GM23248 (cell line): ENCODE results near the gene AHI1. TPM values are rescaled to one million over a fixed set of nuclear protein-coding genes. Genes with fewer than 3 reads are reported as not detected.

ENCODE experiments used
- DNase-seq: peaks from one replicate; pipeline ENCODE4 v3.0.0-alpha.2; 2015
- H2AFZ ChIP-seq: fragments of 200-600 bp; sonication (generic); 2 replicates; pipeline ENCODE4 v1.6.1; 2016; ENCODE audit warnings: antibody characterized with exemption
- H3F3A ChIP-seq: fragments of 200-600 bp; sonication (generic); 2 replicates; pipeline ENCODE4 v1.6.1; 2016; ENCODE audit warnings: mild to moderate bottlenecking, antibody characterized with exemption, mixed run types; ENCODE audit not compliant: insufficient read depth
- H3K27ac ChIP-seq: fragments of 200-600 bp; sonication (generic); 2 replicates; pipeline ENCODE4 v1.5.1; 2016; ENCODE audit warnings: mild to moderate bottlenecking
- H3K27me3 ChIP-seq: fragments of 200-600 bp; sonication (generic); replicated peaks from 2 replicates; pipeline ENCODE4 v1.6.1; 2016; ENCODE audit warnings: mild to moderate bottlenecking; ENCODE audit not compliant: insufficient read depth
- H3K36me3 ChIP-seq: fragments of 200-600 bp; sonication (generic); 2 replicates; pipeline ENCODE4 v1.6.1; 2016; ENCODE audit warnings: low read depth, mild to moderate bottlenecking
- H3K4me1 ChIP-seq: fragments of 200-600 bp; sonication (generic); 2 replicates; pipeline ENCODE4 v1.6.1; 2016; ENCODE audit warnings: mild to moderate bottlenecking; ENCODE audit not compliant: insufficient read depth
- H3K4me2 ChIP-seq: fragments of 200-600 bp; sonication (generic); one replicate; pipeline ENCODE4 v1.6.1; 2016; ENCODE audit warnings: mild to moderate bottlenecking; ENCODE audit not compliant: unreplicated experiment
- H3K4me3 ChIP-seq: fragments of 200-600 bp; sonication (generic); 2 replicates; pipeline ENCODE4 v1.5.1; 2016; ENCODE audit warnings: mild to moderate bottlenecking
- H3K79me2 ChIP-seq: fragments of 200-600 bp; sonication (generic); 2 replicates; pipeline ENCODE4 v1.6.1; 2016; ENCODE audit warnings: mild to moderate bottlenecking; ENCODE audit not compliant: insufficient read depth
- H3K9ac ChIP-seq: fragments of 200-600 bp; sonication (generic); 2 replicates; pipeline ENCODE4 v1.6.1; 2016; ENCODE audit warnings: mild to moderate bottlenecking
- H3K9me2 ChIP-seq: fragments of 200-600 bp; sonication (generic); 2 replicates; pipeline ENCODE4 v1.6.1; 2016; ENCODE audit warnings: mixed run types, mild to moderate bottlenecking, moderate library complexity; ENCODE audit not compliant: insufficient read depth
- H3K9me3 ChIP-seq: fragments of 200-600 bp; sonication (generic); one replicate; pipeline ENCODE4 v1.6.1; 2017; ENCODE audit warnings: low read depth
- H4K20me1 ChIP-seq: fragments of 200-600 bp; sonication (generic); 2 replicates; pipeline ENCODE4 v1.6.0; 2016; ENCODE audit not compliant: insufficient read depth
- EZH2 ChIP-seq: fragments of 200-600 bp; sonication (generic); IDR thresholded peaks from 2 replicates; pipeline ENCODE4 v1.6.1; 2018; ENCODE audit warnings: antibody characterized with exemption, mild to moderate bottlenecking; ENCODE audit not compliant: insufficient read depth, poor library complexity, severe bottlenecking
- EZH2phosphoT487 ChIP-seq: fragments of 200-600 bp; sonication (generic); IDR thresholded peaks from 2 replicates; pipeline ENCODE4 v1.6.1; 2018; ENCODE audit warnings: antibody characterized with exemption, moderate library complexity, mild to moderate bottlenecking, low read depth; ENCODE audit not compliant: insufficient read depth
- WGBS, 2 experiments: methylation state at CpG; one replicate each; pipeline ENCODE4 v1.1.6; 2015 to 2017; ENCODE audit warnings: low lambda C conversion rate in 2 of 2, low coverage in 1 of 2; ENCODE audit errors: missing lambda C conversion rate in 2 of 2; 5-methylcytosine and 5-hydroxymethylcytosine counted together
- in situ Hi-C: fragments of 300-500 bp; cut with MboI; formaldehyde crosslinking; loops from 2 replicates; pipeline ENCODE4 v1.15.0; 2020
- polyA plus RNA-seq: library from polyadenylated mRNA; unstranded; fragments of >200 nt; fragmentation: Nextera tagmentation; extraction: Ambion mirVana; gene quantifications from 2 replicates; pipeline ENCODE4 v1.2.1, GENCODE V29; 2016
- total RNA-seq: library from RNA; depleted of rRNA; stranded (reverse); fragments of >200 nt; shearing (Covaris generic); gene quantifications from 2 replicates; pipeline ENCODE4 v1.2.3, GENCODE V29; 2014

The AHI1 gene
- total and polyA plus RNA-seq, 2 experiments from 2014 or later = 11.1 to 25.9 TPM

DNA sequence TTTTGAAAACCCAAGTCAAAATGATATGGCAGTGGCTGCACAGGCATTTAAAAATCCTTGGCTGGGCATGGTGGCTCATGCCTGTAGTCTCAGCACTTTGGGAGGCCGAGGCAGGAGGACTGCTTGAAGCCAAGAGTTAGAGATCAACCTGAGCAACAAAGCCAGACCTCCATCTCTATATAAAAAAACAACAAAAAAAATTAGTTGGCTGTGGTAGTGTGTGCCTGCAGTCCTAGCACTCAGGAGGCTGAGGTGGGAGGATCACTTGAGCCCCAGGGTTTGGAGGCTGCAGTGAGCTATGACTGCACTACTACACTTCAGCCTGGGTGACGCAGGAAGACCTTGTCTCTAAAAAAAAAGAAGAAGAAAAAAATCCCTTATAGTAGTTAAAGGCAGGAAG, 173.6 kb downstream of the AHI1 start:
- no peaks in the 10 kb centered on the region for H3K9me2 ChIP-seq
- no peak for DNase-seq
- 0 out of 2 replicates have a peak, but pooled peaks cover 3% of the 10 kb centered on the region for H3K36me3 ChIP-seq
- 47 to 50% methylated on average over 2 of the region's 2 CpGs for WGBS, 2 experiments
- H3K4me1 ChIP-seq = no peaks in the 10 kb centered on the region
- no peak overlapping the region for H3K9ac ChIP-seq
- no peaks in the 10 kb centered on the region for H4K20me1 ChIP-seq
- H3K9me3 ChIP-seq = no peaks in the 10 kb centered on the region
- no peak overlapping the region for H2AFZ ChIP-seq
- H3K4me2 ChIP-seq = no peak overlapping the region
- no peak overlapping the region for H3K4me3 ChIP-seq
- no peaks in the 10 kb centered on the region for H3K27me3 ChIP-seq
- no peaks in the 10 kb centered on the region for H3K79me2 ChIP-seq
- H3F3A ChIP-seq = no peaks in the 10 kb centered on the region
- H3K27ac ChIP-seq = no peak overlapping the region
- TF ChIP-seq EZH2 = no peak
- no peak for TF ChIP-seq EZH2phosphoT487
- in situ Hi-C loops = no loop called here

DNA sequence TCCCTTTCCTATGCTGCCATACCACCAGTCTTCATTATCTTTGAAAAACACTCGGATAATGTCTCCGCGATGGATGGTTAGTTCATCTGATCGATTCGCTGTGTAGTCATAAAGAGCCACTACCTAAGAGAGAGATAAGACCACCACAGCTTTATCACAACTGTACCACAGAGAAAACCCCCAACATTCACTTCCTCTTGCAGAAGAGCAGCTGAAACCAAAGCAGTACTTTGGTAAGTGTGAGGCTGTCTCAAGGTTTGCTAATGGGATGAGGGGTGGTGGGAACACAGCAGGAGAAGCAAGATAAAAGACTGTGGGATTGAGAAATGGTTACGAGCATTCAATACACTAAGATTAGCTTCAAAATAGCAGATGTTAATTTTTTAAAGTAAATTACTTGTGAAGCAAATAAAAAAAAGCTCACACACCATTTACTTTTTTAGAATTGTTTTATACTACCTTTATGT, 174.3 kb downstream of the AHI1 start:
- Histone ChIP-seq H3K9me2 (no peaks in the 10 kb centered on the region), H3K9me3 (no peaks in the 10 kb centered on the region), H4K20me1 (no peaks in the 10 kb centered on the region), H3K9ac (no peak overlapping the region), H3K4me3 (no peak overlapping the region), H3K4me2 (no peak overlapping the region), H3K27ac (no peak overlapping the region), H3F3A (no peaks in the 10 kb centered on the region), H3K27me3 (no peaks in the 10 kb centered on the region), H3K36me3 (peaks cover 3% of the 10 kb centered on the region; the same call in 1 of the 2 replicates), H2AFZ (no peak overlapping the region), H3K4me1 (no peaks in the 10 kb centered on the region), H3K79me2 (no peaks in the 10 kb centered on the region)
- no peak for DNase-seq
- 90 to 91% methylated on average over 6 of the region's 6 CpGs for WGBS, 2 experiments
- no peak for TF ChIP-seq EZH2phosphoT487
- TF ChIP-seq EZH2 = no peak
- in situ Hi-C loops = no loop called here

DNA sequence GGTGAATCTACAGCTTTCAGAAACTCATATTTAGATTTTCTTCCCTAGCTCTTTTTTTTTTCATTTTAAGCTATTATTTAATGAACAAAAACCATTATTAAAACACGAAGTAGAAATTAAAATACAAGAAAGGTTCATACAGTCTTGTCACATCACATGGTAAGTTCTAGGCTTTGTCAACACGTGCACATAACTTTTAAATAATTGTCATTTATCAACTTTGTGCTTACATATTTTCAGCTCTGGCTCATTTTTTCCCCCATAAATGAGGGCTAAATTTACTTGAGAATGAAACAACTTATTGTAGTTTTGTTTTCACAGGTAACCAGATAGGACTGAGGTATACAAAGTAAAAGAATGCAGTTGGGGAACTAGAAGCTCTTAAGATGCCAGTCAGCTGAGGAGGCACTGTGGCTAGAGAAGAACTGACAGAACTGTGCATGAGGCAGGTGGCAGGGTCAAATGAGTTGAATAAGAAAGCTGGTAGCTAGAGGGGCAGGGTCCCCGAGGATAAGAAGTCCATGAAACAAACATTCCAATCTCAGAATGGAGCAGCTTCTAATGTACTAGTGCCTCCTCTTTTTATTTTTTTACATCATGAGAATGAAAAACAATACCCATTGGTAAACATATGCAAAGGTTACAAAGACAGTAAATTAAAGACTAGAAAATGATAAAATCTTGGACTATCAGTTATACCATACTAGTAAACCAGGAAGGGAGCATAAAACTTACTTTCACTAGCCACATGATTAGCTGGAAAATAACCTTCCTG, 174.9 kb downstream of the AHI1 start:
- H3K4me2 ChIP-seq = no peak overlapping the region
- in situ Hi-C loops = no loop called here
- H3F3A ChIP-seq = no peaks in the 10 kb centered on the region
- no peaks in the 10 kb centered on the region for H3K9me3 ChIP-seq
- H3K9me2 ChIP-seq = no peaks in the 10 kb centered on the region
- H4K20me1 ChIP-seq = no peaks in the 10 kb centered on the region
- H3K36me3 ChIP-seq = peaks cover 3% of the 10 kb centered on the region; the same call in 1 of the 2 replicates
- no peak overlapping the region for H3K4me3 ChIP-seq
- TF ChIP-seq EZH2 (no peak), EZH2phosphoT487 (no peak)
- whole genome bisulfite sequencing, 2 experiments = 91 to 94% methylated on average over 3 of the region's 3 CpGs
- no peaks in the 10 kb centered on the region for H3K79me2 ChIP-seq
- H3K4me1 ChIP-seq = no peaks in the 10 kb centered on the region
- H2AFZ ChIP-seq = no peak overlapping the region
- H3K27me3 ChIP-seq = no peaks in the 10 kb centered on the region
- H3K27ac ChIP-seq = no peak overlapping the region
- H3K9ac ChIP-seq = no peak overlapping the region
- DNase-seq = no peak

DNA sequence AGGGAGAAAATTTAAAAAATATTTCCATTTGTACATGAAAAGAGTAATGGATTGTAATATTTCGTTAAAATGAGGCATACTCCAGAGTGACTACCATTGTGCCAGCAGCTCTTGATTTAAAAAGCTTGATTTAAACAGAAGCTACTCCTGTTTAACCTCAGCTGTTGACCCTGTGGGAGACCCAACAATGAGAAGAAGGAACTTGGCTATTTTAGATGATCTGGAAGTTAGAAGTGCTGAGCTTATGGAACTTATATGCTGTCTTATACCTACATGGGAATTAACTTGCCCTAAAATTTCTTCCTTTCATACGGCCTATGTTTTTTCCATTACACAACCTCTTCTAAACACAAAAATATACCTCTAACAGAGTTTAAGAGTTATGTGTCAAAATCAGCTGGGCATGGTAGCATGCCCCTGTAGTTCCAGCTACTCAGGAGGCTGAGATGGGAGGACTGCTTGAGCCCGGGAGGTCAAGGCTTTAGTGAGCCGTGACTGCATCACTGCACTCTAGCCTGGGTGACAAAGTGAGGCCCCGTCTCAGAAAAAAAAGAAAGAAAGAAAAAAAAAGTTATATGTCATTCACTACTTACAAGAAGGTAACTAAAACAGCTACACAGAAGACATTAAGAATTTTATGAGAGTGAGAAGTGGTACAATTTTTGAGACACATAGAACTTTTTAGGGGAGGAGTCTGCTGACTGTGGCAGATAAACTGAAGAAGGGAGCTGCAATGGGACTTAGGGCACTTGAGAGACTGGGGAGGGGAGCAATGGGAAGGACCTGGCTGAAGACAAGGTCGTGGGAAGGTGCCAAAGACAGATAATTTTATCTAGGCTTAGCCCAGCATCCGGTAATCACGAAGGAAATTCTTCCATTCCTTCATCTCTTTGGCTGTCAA, 176.6 kb downstream of the AHI1 start:
- H3F3A ChIP-seq = no peaks in the 10 kb centered on the region
- no peaks in the 10 kb centered on the region for H3K9me3 ChIP-seq
- no peaks in the 10 kb centered on the region for H3K27me3 ChIP-seq
- peaks cover 3% of the 10 kb centered on the region; the same call in 1 of the 2 replicates for H3K36me3 ChIP-seq
- TF ChIP-seq EZH2phosphoT487 (no peak), EZH2 (no peak)
- no peak overlapping the region for H2AFZ ChIP-seq
- no peak overlapping the region for H3K27ac ChIP-seq
- no peak for DNase-seq
- H4K20me1 ChIP-seq = no peaks in the 10 kb centered on the region
- no peaks in the 10 kb centered on the region for H3K79me2 ChIP-seq
- H3K9ac ChIP-seq = no peak overlapping the region
- in situ Hi-C loops = no loop called here
- no peaks in the 10 kb centered on the region for H3K9me2 ChIP-seq
- no peak overlapping the region for H3K4me3 ChIP-seq
- 86 to 89% methylated on average over 8 of the region's 8 CpGs for WGBS, 2 experiments
- no peaks in the 10 kb centered on the region for H3K4me1 ChIP-seq
- no peak overlapping the region for H3K4me2 ChIP-seq
